Urothelium cell line (cell line): ENCODE data around the gene SAA1.
"Not testable (repeated sequence)": the region's sequence is repeated elsewhere in the genome, so short reads cannot be mapped to it uniquely, and the experiment has no call there.

Experiments used
- DNase-seq: peaks from one replicate; pipeline ENCODE4 v3.0.0; 2011; ENCODE audit warnings: low spot score, mixed read lengths
- FAIRE-seq: peaks from 2 replicates; lab custom pipeline; 2011; peaks lifted over from hg19 to GRCh38; lab: Jason Lieb, UNC

Gene SAA1

GRCh38 chr11:18254781-18255361 is 11.2 kb upstream of the SAA1 start:
- DNase-seq = no peak
- no peak for FAIRE-seq

GRCh38 chr11:18259259-18259658 is 6.8 kb upstream of the SAA1 start:
- DNase-seq (no peak), FAIRE-seq (no peak)

- no peak for FAIRE-seq
Observed at GRCh38 chr11:18261721-18262120, 4.3 kb upstream of the SAA1 start.

GRCh38 chr11:18262681-18263350 is 3.2 kb upstream of the SAA1 start:
- FAIRE-seq, DNase-seq: not testable (repeated sequence)

More at GRCh38 chr11:18261721-18262120, 4.3 kb upstream of the SAA1 start:
- DNase-seq = no peak

- no peak for FAIRE-seq
- DNase-seq = no peak
Observed at GRCh38 chr11:18264035-18264434, 2.0 kb upstream of the SAA1 start.

GRCh38 chr11:18264677-18265555 is 1.1 kb upstream of the SAA1 start:
- no peak for DNase-seq
- FAIRE-seq = no peak

GRCh38 chr11:18267335-18268133 is 1.5 kb downstream of the SAA1 start:
- not testable (repeated sequence) for DNase-seq, FAIRE-seq

GRCh38 chr11:18269252-18269651 is 3.2 kb downstream of the SAA1 start:
- FAIRE-seq, DNase-seq: not testable (repeated sequence)

- FAIRE-seq (no peak), DNase-seq (no peak)
Observed at GRCh38 chr11:18270102-18270501, 4.0 kb downstream of the SAA1 start.

- no peak for FAIRE-seq
Observed at GRCh38 chr11:18271206-18271605, 5.1 kb downstream of the SAA1 start.

GRCh38 chr11:18277565-18278271 is 11.7 kb downstream of the SAA1 start:
- no peak for DNase-seq
- FAIRE-seq = no peak

More at GRCh38 chr11:18271206-18271605, 5.1 kb downstream of the SAA1 start:
- DNase-seq = no peak

GRCh38 chr11:18280438-18281045 is 14.5 kb downstream of the SAA1 start:
- FAIRE-seq (no peak), DNase-seq (no peak)

- DNase-seq = no peak
- FAIRE-seq = no peak
Observed at GRCh38 chr11:18282626-18283025, 16.6 kb downstream of the SAA1 start.

- FAIRE-seq (no peak), DNase-seq (no peak)
Observed at GRCh38 chr11:18285841-18286240, 19.8 kb downstream of the SAA1 start.

- no peak for DNase-seq
- no peak for FAIRE-seq
Observed at GRCh38 chr11:18288911-18289310, 22.8 kb downstream of the SAA1 start.

- no peak for DNase-seq
- FAIRE-seq = no peak
Observed at GRCh38 chr11:18294862-18295261, 28.8 kb downstream of the SAA1 start.

GRCh38 chr11:18295316-18295715 is 29.3 kb downstream of the SAA1 start:
- no peak for DNase-seq
- FAIRE-seq = no peak

GRCh38 chr11:18299721-18300120 is 33.7 kb downstream of the SAA1 start:
- FAIRE-seq (no peak), DNase-seq (no peak)

GRCh38 chr11:18304745-18305144 is 38.7 kb downstream of the SAA1 start:
- no peak for FAIRE-seq
- no peak for DNase-seq
